Effector CD8-positive, alpha-beta T cell (primary cell): ENCODE measurements around the gene TGFB2.

Experiments
- DNase-seq: peaks from one replicate; lab custom pipeline; 2025; lab: John Stamatoyannopoulos, UW

Gene TGFB2

DNA sequence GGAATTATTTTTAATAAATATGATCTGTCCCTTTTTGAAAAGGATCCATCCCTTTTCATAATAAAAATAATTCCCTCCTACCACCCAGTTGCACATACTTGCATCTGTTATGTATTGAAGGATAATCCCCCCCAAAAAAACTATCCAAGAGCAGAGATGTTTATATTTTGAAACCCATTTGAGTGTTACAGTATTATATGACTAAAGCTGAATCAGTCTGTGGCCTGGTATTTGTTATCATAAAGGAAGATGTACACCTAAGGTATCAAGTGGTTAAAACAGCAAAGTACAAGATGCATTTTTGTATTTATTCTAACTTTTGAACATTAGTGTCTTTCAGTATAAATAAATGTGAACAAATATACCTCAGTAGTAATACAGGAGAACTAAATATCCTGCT, 12.7 kb upstream of the TGFB2 start:
- DNase-seq, result no peak

DNA sequence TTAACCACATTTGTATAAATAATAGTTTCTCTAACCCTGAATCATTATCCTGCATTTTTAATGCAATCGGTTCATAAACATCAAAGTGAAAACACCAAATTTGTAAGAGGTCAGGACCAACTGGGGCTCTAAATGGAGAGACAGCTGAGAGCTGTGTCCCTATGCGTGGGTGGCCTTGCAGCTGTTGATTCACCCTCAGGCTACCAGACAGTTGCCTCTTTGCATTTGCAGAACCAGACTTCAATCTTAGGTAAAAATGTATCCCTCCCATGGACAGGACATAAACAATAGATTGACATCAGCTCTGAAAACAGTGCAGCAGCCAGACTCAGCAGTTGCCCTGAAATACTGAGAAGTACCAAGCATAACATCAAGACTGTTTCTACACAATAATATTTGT, 8.8 kb upstream of the TGFB2 start:
- no peak for DNase-seq

DNA sequence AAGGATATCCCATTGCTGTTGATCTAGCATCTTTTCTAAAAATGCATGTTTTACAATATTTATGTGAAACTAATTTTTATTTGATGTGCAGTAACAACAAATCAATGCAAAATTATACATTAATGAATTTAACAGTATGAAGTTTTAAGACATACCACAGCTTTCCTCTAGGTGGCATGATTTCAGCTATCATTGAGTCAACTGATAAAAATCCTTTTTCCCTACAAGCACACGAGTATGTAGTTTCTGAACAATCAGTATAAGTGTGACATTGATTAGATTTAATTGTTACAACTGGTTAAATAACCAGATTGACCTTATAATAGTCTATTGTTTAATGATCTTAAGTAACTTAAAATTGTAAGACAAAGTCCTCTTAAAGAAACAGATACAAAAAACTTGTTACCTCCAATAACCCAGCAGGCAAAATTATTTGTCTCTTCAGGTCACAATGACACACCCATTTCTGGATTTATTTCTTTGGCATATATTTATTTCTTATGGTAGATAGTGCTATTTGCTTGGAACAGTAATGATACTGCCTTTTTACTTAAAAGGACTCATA, 5.8 kb upstream of the TGFB2 start:
- no peak for DNase-seq

DNA sequence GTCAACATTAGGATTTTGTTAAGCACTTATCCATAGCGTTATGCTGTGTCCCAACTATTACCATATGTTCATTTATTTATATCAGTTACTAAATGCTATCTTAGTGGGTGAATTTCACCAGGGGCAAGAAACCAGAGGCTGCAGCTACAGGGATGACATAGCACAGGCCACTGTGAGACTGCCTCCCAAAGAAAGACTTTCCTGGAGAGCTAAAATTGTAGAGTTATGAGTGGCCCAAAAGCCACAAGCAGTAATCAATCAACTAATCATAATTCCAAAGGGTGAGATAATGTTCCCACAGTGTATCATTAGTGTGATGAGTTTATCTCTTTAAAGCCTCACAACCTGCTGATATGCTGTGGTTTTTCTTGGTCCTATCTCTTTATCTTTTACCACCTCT, 3.8 kb upstream of the TGFB2 start:
- DNase-seq, result no peak

DNA sequence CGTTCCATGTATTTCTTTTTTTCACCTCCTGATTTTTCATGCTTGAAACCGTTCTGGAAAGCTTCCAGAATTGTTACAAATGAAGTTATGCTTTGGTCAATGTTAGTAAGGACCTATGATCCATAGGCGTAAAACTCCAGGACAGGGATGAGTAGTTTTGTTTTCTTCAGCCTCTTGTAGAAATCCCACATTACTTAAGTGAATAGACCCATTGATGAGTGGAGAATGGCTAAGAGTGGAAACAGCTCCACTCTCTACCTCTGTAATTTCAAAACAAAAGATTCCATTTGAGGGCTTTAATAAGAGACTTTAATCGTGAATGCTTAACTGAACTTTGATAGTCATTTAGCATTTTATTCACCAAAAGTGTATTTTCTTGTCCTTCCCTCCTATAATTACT, 3.0 kb upstream of the TGFB2 start:
- no peak for DNase-seq

DNA sequence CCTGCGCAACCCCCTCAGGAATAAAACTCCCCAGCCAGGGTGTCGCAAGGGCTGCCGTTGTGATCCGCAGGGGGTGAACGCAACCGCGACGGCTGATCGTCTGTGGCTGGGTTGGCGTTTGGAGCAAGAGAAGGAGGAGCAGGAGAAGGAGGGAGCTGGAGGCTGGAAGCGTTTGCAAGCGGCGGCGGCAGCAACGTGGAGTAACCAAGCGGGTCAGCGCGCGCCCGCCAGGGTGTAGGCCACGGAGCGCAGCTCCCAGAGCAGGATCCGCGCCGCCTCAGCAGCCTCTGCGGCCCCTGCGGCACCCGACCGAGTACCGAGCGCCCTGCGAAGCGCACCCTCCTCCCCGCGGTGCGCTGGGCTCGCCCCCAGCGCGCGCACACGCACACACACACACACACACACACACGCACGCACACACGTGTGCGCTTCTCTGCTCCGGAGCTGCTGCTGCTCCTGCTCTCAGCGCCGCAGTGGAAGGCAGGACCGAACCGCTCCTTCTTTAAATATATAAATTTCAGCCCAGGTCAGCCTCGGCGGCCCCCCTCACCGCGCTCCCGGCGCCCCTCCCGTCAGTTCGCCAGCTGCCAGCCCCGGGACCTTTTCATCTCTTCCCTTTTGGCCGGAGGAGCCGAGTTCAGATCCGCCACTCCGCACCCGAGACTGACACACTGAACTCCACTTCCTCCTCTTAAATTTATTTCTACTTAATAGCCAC, 696 bp downstream of the TGFB2 start:
- no peak for DNase-seq

GRCh38 chr1:218346391-218347204, 1.5 kb downstream of the TGFB2 start:
- no peak for DNase-seq

GRCh38 chr1:218347336-218347722, 2.2 kb downstream of the TGFB2 start:
- DNase-seq, result no peak

GRCh38 chr1:218347723-218348627, 2.8 kb downstream of the TGFB2 start:
- no peak for DNase-seq

DNA sequence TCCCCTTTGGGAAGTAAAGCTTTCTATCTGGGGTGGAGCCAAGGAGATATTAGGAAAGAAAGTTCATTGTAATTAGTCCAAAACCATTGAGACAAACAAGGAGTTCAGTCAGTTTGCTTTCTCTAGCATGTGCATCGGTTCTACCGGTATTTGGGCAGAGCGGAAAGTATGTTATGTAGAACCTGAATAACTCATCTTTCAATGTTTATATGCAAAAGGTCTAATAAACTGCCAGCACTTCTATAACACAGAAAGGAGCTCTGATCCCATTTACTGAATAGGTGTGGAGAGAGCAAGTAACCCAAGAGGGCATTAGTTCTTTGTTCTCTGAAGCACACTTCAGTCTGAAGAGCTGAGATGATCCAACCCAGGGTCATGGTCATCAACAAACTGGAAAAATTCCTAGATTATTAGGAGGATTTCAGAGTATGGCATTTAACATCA, 3.5 kb downstream of the TGFB2 start:
- no peak for DNase-seq

DNA sequence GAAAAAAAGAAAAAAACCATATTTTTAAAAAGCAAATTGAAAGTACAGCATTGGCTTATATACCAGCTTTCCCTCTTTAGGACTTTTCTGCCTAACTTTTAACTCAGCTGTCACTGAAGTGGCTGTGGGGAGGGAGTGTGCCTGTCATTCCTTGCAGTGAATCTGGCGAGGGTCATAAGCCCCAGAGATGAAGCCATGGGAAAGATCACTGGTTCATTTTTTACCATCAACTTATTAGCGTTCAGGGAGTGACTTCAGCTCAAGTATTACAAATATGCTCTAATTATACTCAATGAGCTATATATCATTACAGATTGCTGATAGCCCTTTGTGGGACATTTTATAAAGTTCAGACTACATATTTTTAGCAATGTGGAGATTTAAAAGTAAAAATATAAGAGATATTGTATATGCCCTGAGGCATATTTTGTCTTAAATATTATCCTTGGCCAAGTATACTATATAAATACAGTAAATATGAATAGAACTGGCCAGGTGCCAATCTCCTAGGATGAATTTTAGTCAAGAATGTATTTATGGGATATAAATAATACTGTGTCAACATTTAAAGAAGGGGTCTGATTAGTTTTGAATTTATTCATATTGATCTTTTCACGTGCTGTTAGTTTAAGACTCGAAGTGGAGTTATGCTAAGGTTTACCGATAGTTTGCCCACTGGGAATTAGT, 4.4 kb downstream of the TGFB2 start:
- DNase-seq, result no peak

GRCh38 chr1:218350035-218350525, 4.9 kb downstream of the TGFB2 start:
- no peak for DNase-seq

GRCh38 chr1:218350801-218351266, 5.7 kb downstream of the TGFB2 start:
- no peak for DNase-seq

- DNase-seq, result no peak
Observed at GRCh38 chr1:218351391-218352074, 6.4 kb downstream of the TGFB2 start.

GRCh38 chr1:218352075-218352438, 6.9 kb downstream of the TGFB2 start:
- no peak for DNase-seq

- no peak for DNase-seq
Observed at GRCh38 chr1:218353656-218354055, 8.5 kb downstream of the TGFB2 start.

DNA sequence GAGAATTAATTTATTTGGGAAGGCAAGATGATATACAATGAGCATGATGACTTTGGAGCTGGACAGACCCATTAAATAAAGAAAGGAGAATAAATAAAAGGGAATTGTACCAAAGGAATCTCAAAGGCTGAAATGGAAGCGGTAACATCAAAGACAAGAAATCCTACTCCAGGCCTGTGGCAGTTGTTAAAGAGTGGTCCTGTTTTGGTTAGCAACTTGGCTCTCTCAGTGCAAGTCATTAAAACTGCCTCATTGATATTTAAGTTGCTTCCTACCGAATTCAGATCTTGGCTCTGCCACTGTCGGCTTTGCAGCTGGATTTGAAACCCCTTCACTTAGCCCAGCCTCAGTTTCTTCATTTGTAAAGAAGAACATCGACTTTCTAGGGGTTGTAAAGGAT, 10.1 kb downstream of the TGFB2 start:
- no peak for DNase-seq

DNA sequence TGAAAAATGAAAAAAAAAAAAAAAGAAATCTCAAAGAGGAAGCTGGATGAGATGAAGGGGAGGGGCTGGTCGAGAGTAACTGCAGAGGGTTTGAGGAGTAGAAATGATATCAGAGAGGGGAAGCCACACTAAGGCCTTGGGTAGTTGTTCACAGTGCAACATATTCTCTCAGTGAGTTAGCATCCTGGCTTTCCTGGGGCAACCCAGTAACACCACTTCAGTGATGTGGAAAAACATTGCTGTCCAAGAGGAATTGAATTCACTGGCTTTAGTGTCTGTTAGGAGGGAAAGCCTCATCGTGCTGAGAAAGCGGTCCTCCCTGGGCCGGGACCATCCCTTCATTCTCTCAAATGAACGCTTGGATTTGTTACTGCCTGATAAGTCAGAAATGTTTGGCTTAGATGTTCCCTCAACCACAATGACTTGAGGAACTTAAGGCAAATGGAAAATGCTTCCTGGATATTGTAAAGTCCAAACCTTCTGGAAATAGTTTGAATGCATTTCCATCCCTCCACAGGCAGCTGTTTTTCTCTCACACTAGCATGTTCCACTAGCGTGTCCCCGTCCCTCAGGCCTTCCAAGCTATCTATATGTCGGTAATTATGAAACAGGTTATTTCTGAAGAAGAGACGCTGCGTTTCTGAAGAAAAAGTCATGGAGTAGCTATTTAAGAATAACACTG, 12.2 kb downstream of the TGFB2 start:
- no peak for DNase-seq

GRCh38 chr1:218357893-218358232, 12.7 kb downstream of the TGFB2 start:
- DNase-seq, result no peak
